Endothelial cell of umbilical vein (primary cell): ENCODE measurements around the gene HSPA1B. TPM values are rescaled to one million over a fixed set of nuclear protein-coding genes. Genes with fewer than 3 reads are reported as not detected.

Experiments
- BruUV-seq: library from RNA; stranded (reverse); fragments of 400-500 nt; replicated peaks from 2 replicates; lab custom pipeline; 2021; lab: Mats Ljungman, UMichigan
- CTCF ChIA-PET: fragments of 300-600, 350-600 bp; sonication (Branson Sonifier 250); formaldehyde crosslinking; loops from one replicate; lab custom pipeline; 2021; ENCODE audit warnings: antibody characterized with exemption, inconsistent platforms; lab: Charles Lee
- POLR2A ChIA-PET: fragments of 300-600, 350-600 bp; sonication (Branson Sonifier 250); formaldehyde crosslinking; loops from one replicate; lab custom pipeline; 2021; ENCODE audit warnings: antibody characterized with exemption, inconsistent platforms; lab: Charles Lee
- DNase-seq: peaks from one replicate; pipeline ENCODE4 v3.0.0-alpha.2; 2011; ENCODE audit warnings: low read depth, low spot score
- FAIRE-seq: peaks from 2 replicates; lab custom pipeline; 2011; peaks lifted over from hg19 to GRCh38; lab: Jason Lieb, UNC
- H2AFZ ChIP-seq: 2 replicates; pipeline ENCODE4 v1.6.0; 2012; ENCODE audit warnings: low read depth, low read length, control low read depth, inconsistent platforms
- H3K27ac ChIP-seq: 2 replicates; pipeline ENCODE4 v1.5.1; 2011; ENCODE audit warnings: low read depth, mild to moderate bottlenecking, control low read depth, low read length, moderate library complexity; ENCODE audit not compliant: insufficient read depth
- H3K27me3 ChIP-seq, 2 experiments: 2 replicates each; pipeline versions ENCODE4 v1.6.0 to v1.6.1; 2011; ENCODE audit warnings: low read length in 2 of 2, mixed read lengths in 1 of 2; ENCODE audit not compliant: control insufficient read depth in 2 of 2, insufficient read depth in 2 of 2
- H3K36me3 ChIP-seq, 2 experiments: 2 replicates in 1 of 2; 3 replicates in 1 of 2; pipeline ENCODE4 v1.5.1; 2011; ENCODE audit warnings: low read length in 2 of 2, mild to moderate bottlenecking in 1 of 2, moderate library complexity in 1 of 2; ENCODE audit not compliant: control insufficient read depth in 2 of 2, insufficient read depth in 2 of 2; ENCODE audit errors: extremely low read depth in 1 of 2
- H3K4me1 ChIP-seq: 3 replicates; pipeline ENCODE4 v1.5.1; 2011; ENCODE audit warnings: mild to moderate bottlenecking, low read length; ENCODE audit not compliant: control insufficient read depth, insufficient read depth; ENCODE audit errors: extremely low read depth
- H3K4me2 ChIP-seq: 2 replicates; pipeline ENCODE4 v1.6.1; 2011; ENCODE audit warnings: low read length, control low read depth, mixed read lengths; ENCODE audit not compliant: insufficient read depth
- H3K4me3 ChIP-seq, 3 experiments: fragments of 200-600 bp in 1 of 3; sonication (generic), shearing (Covaris generic) in 1 of 3; replicated peaks in 1 of 3; 2 replicates each; pipeline ENCODE4 v1.5.1; 2011 to 2016; ENCODE audit warnings: control low read depth in 3 of 3, low read length in 3 of 3, mild to moderate bottlenecking in 2 of 3, inconsistent platforms in 1 of 3, low read depth in 1 of 3, moderate library complexity in 1 of 3; ENCODE audit not compliant: insufficient read depth in 1 of 3
- H3K79me2 ChIP-seq: 2 replicates; pipeline ENCODE4 v1.6.0; 2012; ENCODE audit warnings: low read length, inconsistent platforms; ENCODE audit not compliant: control insufficient read depth, insufficient read depth
- H3K9ac ChIP-seq: replicated peaks from 2 replicates; pipeline ENCODE3; 2011; ENCODE audit warnings: low read length, control low read depth; ENCODE audit not compliant: insufficient read depth; ENCODE audit errors: extremely low read depth
- H3K9me1 ChIP-seq: replicated peaks from 3 replicates; pipeline ENCODE4 v1.6.0; 2011; ENCODE audit warnings: mild to moderate bottlenecking, low read length; ENCODE audit not compliant: control insufficient read depth, insufficient read depth; ENCODE audit errors: extremely low read depth
- H3K9me3 ChIP-seq: replicated peaks from 2 replicates; pipeline ENCODE4 v1.5.1; 2012; ENCODE audit warnings: low read length, inconsistent platforms; ENCODE audit not compliant: control insufficient read depth, insufficient read depth
- H4K20me1 ChIP-seq: replicated peaks from 2 replicates; pipeline ENCODE3; 2011; ENCODE audit warnings: mild to moderate bottlenecking, low read length; ENCODE audit not compliant: control insufficient read depth, insufficient read depth; ENCODE audit errors: extremely low read depth
- CTCF ChIP-seq, 2 donors: IDR thresholded peaks; 1 replicate in 1 of 2; 2 replicates in 1 of 2; pipeline ENCODE4 v1.5.1; 2011; ENCODE audit warnings: low read length in 2 of 2, mild to moderate bottlenecking in 2 of 2, moderate library complexity in 2 of 2, control low read depth in 1 of 2, inconsistent platforms in 1 of 2, low read depth in 1 of 2; ENCODE audit not compliant: insufficient read depth in 1 of 2; ENCODE audit errors: extremely low read depth in 1 of 2
- EZH2 ChIP-seq: IDR thresholded peaks from 2 replicates; pipeline ENCODE4 v1.6.1; 2012; ENCODE audit warnings: borderline replicate concordance, low read depth, mild to moderate bottlenecking, moderate library complexity, low read length, inconsistent platforms; ENCODE audit not compliant: severe bottlenecking
- FOS ChIP-seq: IDR thresholded peaks from 2 replicates; pipeline ENCODE4 v1.6.1; 2011; ENCODE audit warnings: mild to moderate bottlenecking, low read length, moderate library complexity, borderline replicate concordance; ENCODE audit not compliant: insufficient read depth
- GATA2 ChIP-seq: IDR thresholded peaks from 2 replicates; pipeline ENCODE4 v1.7.0; 2011; ENCODE audit warnings: low read depth, mild to moderate bottlenecking, moderate library complexity, mixed read lengths, low read length; ENCODE audit not compliant: insufficient read length, insufficient read depth
- JUN ChIP-seq: IDR thresholded peaks from 2 replicates; pipeline ENCODE4 v1.6.1; 2011; ENCODE audit warnings: borderline replicate concordance, low read depth; ENCODE audit not compliant: insufficient read length, insufficient read depth
- MAX ChIP-seq: IDR thresholded peaks from 2 replicates; pipeline ENCODE4 v1.6.1; 2011; ENCODE audit not compliant: insufficient read depth, insufficient read length
- MYC ChIP-seq: IDR thresholded peaks from one replicate; pipeline ENCODE4 v1.6.1; 2011; ENCODE audit warnings: mild to moderate bottlenecking, low read depth, low read length
- POLR2A ChIP-seq: IDR thresholded peaks from 2 replicates; pipeline ENCODE4 v1.6.1; 2012; ENCODE audit warnings: low read depth, mild to moderate bottlenecking, control low read depth, low read length
- POLR2AphosphoS5 ChIP-seq: IDR thresholded peaks from 2 replicates; pipeline ENCODE4 v1.6.1; 2012; ENCODE audit warnings: low read depth, mild to moderate bottlenecking, control low read depth, low read length, moderate library complexity; ENCODE audit not compliant: insufficient read depth
- dilution Hi-C: fragments of 300-500 bp; cut with MboI; formaldehyde crosslinking; loops from one replicate; pipeline ENCODE4 v1.15.0; 2019; ENCODE audit warnings: low sequenced_read_pairs; ENCODE audit not compliant: extremely low pct_ligation_motif_present
- intact Hi-C: fragments of 100-400 bp; cut with micrococcal nuclease; formaldehyde crosslinking; loops from one replicate; pipeline ENCODE4 v1.10.0; 2022
- polyA plus RNA-seq, 4 experiments: library from polyadenylated mRNA; depleted of rRNA in 3 of 4; stranded (reverse) in 3 of 4; unstranded in 1 of 4; fragments of >200 nt; gene quantifications; 2 replicates each; pipeline versions ENCODE4 v1.2.1 to v1.2.3, GENCODE V29; 2011 to 2012; ENCODE audit warnings: missing spikeins in 1 of 4
- total RNA-seq: library from RNA; stranded (reverse); gene quantifications from 2 replicates; pipeline ENCODE4 v1.2.3, GENCODE V29; 2021

The HSPA1B gene
- total and polyA plus RNA-seq, 2 donors (not counting 3 experiments of a cell fraction or from before 2014, with no cell fraction given) = 27.1 to 54.0 TPM

GRCh38 chr6:31792090-31792374 is 35.5 kb upstream of the HSPA1B start:
- POLR2A ChIA-PET = interaction anchor here (1.6 kb wide), 1 partner anchor 23 kb away, joined by 4 read pairs; the partner anchor contains the start of genes HSPA1A and HSPA1L
- Histone ChIP-seq H2AFZ (no peak overlapping the region), H3K36me3 (peaks cover 0 to 7% of the 10 kb centered on the region in 2 experiments), H3K27me3 (no peaks in the 10 kb centered on the region), H4K20me1 (no peaks in the 10 kb centered on the region), H3K9ac (no peak overlapping the region), H3K9me3 (no peaks in the 10 kb centered on the region), H3K4me1 (peaks cover 15% of the 10 kb centered on the region), H3K79me2 (peaks cover 21% of the 10 kb centered on the region), H3K4me3 (no peak overlapping the region), H3K9me1 (no peaks in the 10 kb centered on the region), H3K4me2 (no peak overlapping the region), H3K27ac (no peak overlapping the region)
- TF ChIP-seq POLR2AphosphoS5 (no peak), MYC (no peak), CTCF (IDR thresholded peaks at IDR 0.05; ENCODE audit: extremely low read depth in 1 of 2, insufficient read depth in 1 of 2, low read depth in 1 of 2, low read length in 2 of 2) (no peak), EZH2 (no peak), MAX (no peak), GATA2 (no peak), FOS (no peak), JUN (no peak), POLR2A (no peak)
- BruUV-seq = no TSS peak
- DNase-seq = no peak
- CTCF ChIA-PET = interaction anchor here (1.2 to 4.8 kb wide), 7 partner anchors 14 to 53 kb away, joined by 3 to 61 read pairs (median 14); partner anchors contain the start of genes HSPA1A, HSPA1L, LSM2 and VWA7
- dilution Hi-C loops = no loop called here
- FAIRE-seq = no peak
- intact Hi-C loops = no loop called here
